ENCODE measurements around the gene PDZD7.

PDZD7 gene

GRCh38 chr10:100967332-100967731 is 63.6 kb downstream of the PDZD7 start:
- H4K20me1 ChIP-seq (ENCODE audit: control insufficient read depth, insufficient read depth, low read depth, low read length): no peaks in the 10 kb centered on the region
- no peak for TF ChIP-seq EZH2phosphoT487 (IDR thresholded peaks at IDR 0.05; ENCODE audit: borderline replicate concordance, low read length)
- TF ChIP-seq CTCF (IDR thresholded peaks at IDR 0.05; ENCODE audit: low read depth, low read length, poor library complexity, severe bottlenecking): no peak
- peaks cover 11% of the 10 kb centered on the region for H3K4me1 ChIP-seq (ENCODE audit: control insufficient read depth, low read length)
- no peaks in the 10 kb centered on the region for H3K79me2 ChIP-seq (ENCODE audit: control insufficient read depth, low read length)
- H3K9me3 ChIP-seq (ENCODE audit: control insufficient read depth, insufficient read depth, low read length): no peaks in the 10 kb centered on the region
- peaks cover 12% of the 10 kb centered on the region for H3K27me3 ChIP-seq (ENCODE audit: control insufficient read depth, low read length)
- peaks cover 5% of the 10 kb centered on the region for H3F3A ChIP-seq (ENCODE audit: control insufficient read depth, insufficient read depth)
- no peak overlapping the region for H3K4me3 ChIP-seq (ENCODE audit: low read length)
- H3K9me2 ChIP-seq (replicated peaks; ENCODE audit: control insufficient read depth, low read length): no peaks in the 10 kb centered on the region
- H3K27ac ChIP-seq (ENCODE audit: low read depth, low read length): no peak overlapping the region
- no peak overlapping the region for H3K4me2 ChIP-seq (ENCODE audit: low read length)
- H3K36me3 ChIP-seq (ENCODE audit: control insufficient read depth, low read length): peaks cover 25% of the 10 kb centered on the region

- Histone ChIP-seq H3K4me1 (ENCODE audit: control insufficient read depth, low read length) (peaks cover 11% of the 10 kb centered on the region), H3F3A (ENCODE audit: control insufficient read depth, insufficient read depth) (peaks cover 5% of the 10 kb centered on the region), H3K4me3 (ENCODE audit: low read length) (no peak overlapping the region), H3K9me3 (ENCODE audit: control insufficient read depth, insufficient read depth, low read length) (no peaks in the 10 kb centered on the region), H3K36me3 (ENCODE audit: control insufficient read depth, low read length) (peaks cover 30% of the 10 kb centered on the region), H3K27ac (ENCODE audit: low read depth, low read length) (no peak overlapping the region), H4K20me1 (ENCODE audit: control insufficient read depth, insufficient read depth, low read depth, low read length) (no peaks in the 10 kb centered on the region), H3K4me2 (ENCODE audit: low read length) (no peak overlapping the region), H3K79me2 (ENCODE audit: control insufficient read depth, low read length) (no peaks in the 10 kb centered on the region), H3K9me2 (replicated peaks; ENCODE audit: control insufficient read depth, low read length) (no peaks in the 10 kb centered on the region), H3K27me3 (ENCODE audit: control insufficient read depth, low read length) (peaks cover 12% of the 10 kb centered on the region)
- TF ChIP-seq EZH2phosphoT487 (IDR thresholded peaks at IDR 0.05; ENCODE audit: borderline replicate concordance, low read length) (no peak), CTCF (IDR thresholded peaks at IDR 0.05; ENCODE audit: low read depth, low read length, poor library complexity, severe bottlenecking) (no peak)
These were observed 64.0 kb downstream of the PDZD7 start for GRCh38 chr10:100966887-100967286.

- H3K9me3 ChIP-seq (ENCODE audit: control insufficient read depth, insufficient read depth, low read length): no peaks in the 10 kb centered on the region
- no peak overlapping the region for H3K4me3 ChIP-seq (ENCODE audit: low read length)
- H3F3A ChIP-seq (ENCODE audit: control insufficient read depth, insufficient read depth): peaks cover 5% of the 10 kb centered on the region
- H3K4me1 ChIP-seq (ENCODE audit: control insufficient read depth, low read length): peaks cover 11% of the 10 kb centered on the region
- H3K27ac ChIP-seq (ENCODE audit: low read depth, low read length): no peak overlapping the region
- H3K9me2 ChIP-seq (replicated peaks; ENCODE audit: control insufficient read depth, low read length): no peaks in the 10 kb centered on the region
- TF ChIP-seq CTCF (IDR thresholded peaks at IDR 0.05; ENCODE audit: low read depth, low read length, poor library complexity, severe bottlenecking): no peak
- TF ChIP-seq EZH2phosphoT487 (IDR thresholded peaks at IDR 0.05; ENCODE audit: borderline replicate concordance, low read length): no peak
- no peaks in the 10 kb centered on the region for H3K79me2 ChIP-seq (ENCODE audit: control insufficient read depth, low read length)
- peaks cover 12% of the 10 kb centered on the region for H3K27me3 ChIP-seq (ENCODE audit: control insufficient read depth, low read length)
- peaks cover 36% of the 10 kb centered on the region for H3K36me3 ChIP-seq (ENCODE audit: control insufficient read depth, low read length)
- no peaks in the 10 kb centered on the region for H4K20me1 ChIP-seq (ENCODE audit: control insufficient read depth, insufficient read depth, low read depth, low read length)
- H3K4me2 ChIP-seq (ENCODE audit: low read length): no peak overlapping the region
These were observed 65.1 kb downstream of the PDZD7 start for GRCh38 chr10:100965820-100966219.

GRCh38 chr10:100963826-100964225 is 67.1 kb downstream of the PDZD7 start:
- H3K79me2 ChIP-seq (ENCODE audit: control insufficient read depth, low read length): no peaks in the 10 kb centered on the region
- peaks cover 1% of the 10 kb centered on the region for H3K4me1 ChIP-seq (ENCODE audit: control insufficient read depth, low read length)
- no peaks in the 10 kb centered on the region for H3K9me2 ChIP-seq (replicated peaks; ENCODE audit: control insufficient read depth, low read length)
- H3K4me3 ChIP-seq (ENCODE audit: low read length): no peak overlapping the region
- peaks cover 6% of the 10 kb centered on the region for H3F3A ChIP-seq (ENCODE audit: control insufficient read depth, insufficient read depth)
- H3K27me3 ChIP-seq (ENCODE audit: control insufficient read depth, low read length): no peaks in the 10 kb centered on the region
- H3K27ac ChIP-seq (ENCODE audit: low read depth, low read length): no peak overlapping the region
- H3K4me2 ChIP-seq (ENCODE audit: low read length): no peak overlapping the region
- TF ChIP-seq CTCF (IDR thresholded peaks at IDR 0.05; ENCODE audit: low read depth, low read length, poor library complexity, severe bottlenecking): no peak
- TF ChIP-seq EZH2phosphoT487 (IDR thresholded peaks at IDR 0.05; ENCODE audit: borderline replicate concordance, low read length): no peak
- H3K36me3 ChIP-seq (ENCODE audit: control insufficient read depth, low read length): peaks cover 52% of the 10 kb centered on the region
- no peaks in the 10 kb centered on the region for H4K20me1 ChIP-seq (ENCODE audit: control insufficient read depth, insufficient read depth, low read depth, low read length)
- H3K9me3 ChIP-seq (ENCODE audit: control insufficient read depth, insufficient read depth, low read length): no peaks in the 10 kb centered on the region
